Smooth muscle cell (in vitro differentiated cells): Measurements from ENCODE around the gene CIAO1. TPM values are rescaled to one million over a fixed set of nuclear protein-coding genes. Genes with fewer than 3 reads are reported as not detected.
A peak's percentile ranks its signal among the peaks of the same experiment; 100 is the strongest.

Experiments used
- DNase-seq: peaks from one replicate; lab custom pipeline; 2025; ENCODE audit not compliant: unreplicated experiment; lab: John Stamatoyannopoulos, UW
- H2AFZ ChIP-seq: fragments of 200-600 bp; sonication (generic); 2 replicates; pipeline ENCODE4 v1.6.0; 2016; ENCODE audit warnings: antibody characterized with exemption, low read depth, mild to moderate bottlenecking
- H3F3A ChIP-seq: fragments of 200-600 bp; sonication (generic); 2 replicates; pipeline ENCODE4 v1.6.0; 2017; ENCODE audit warnings: antibody characterized with exemption, low read depth
- H3K27ac ChIP-seq: fragments of 200-600 bp; sonication (generic); 2 replicates; pipeline ENCODE4 v1.5.1; 2016; ENCODE audit warnings: low read depth, mild to moderate bottlenecking
- H3K27me3 ChIP-seq: fragments of 200-600 bp; sonication (generic); 2 replicates; pipeline ENCODE4 v1.6.1; 2016; ENCODE audit warnings: low read depth, mild to moderate bottlenecking
- H3K36me3 ChIP-seq: fragments of 200-600 bp; sonication (generic); 2 replicates; pipeline ENCODE4 v1.5.1; 2016; ENCODE audit warnings: low read depth
- H3K4me1 ChIP-seq: fragments of 200-600 bp; sonication (generic); 2 replicates; pipeline ENCODE4 v1.5.1; 2016; ENCODE audit warnings: low read depth
- H3K4me2 ChIP-seq: fragments of 200-600 bp; sonication (generic); 2 replicates; pipeline ENCODE4 v1.6.0; 2016; ENCODE audit warnings: mild to moderate bottlenecking
- H3K4me3 ChIP-seq: fragments of 200-600 bp; sonication (generic); 2 replicates; pipeline ENCODE4 v1.5.1; 2016; ENCODE audit warnings: mild to moderate bottlenecking
- H3K79me2 ChIP-seq: fragments of 200-600 bp; sonication (generic); 2 replicates; pipeline ENCODE4 v1.6.0; 2016; ENCODE audit warnings: low read depth, mild to moderate bottlenecking
- H3K9ac ChIP-seq: fragments of 200-600 bp; sonication (generic); 2 replicates; pipeline ENCODE4 v1.6.0; 2016; ENCODE audit warnings: low read depth
- H3K9me3 ChIP-seq: fragments of 200-600 bp; sonication (generic); replicated peaks from 2 replicates; pipeline ENCODE4 v1.5.1; 2016; ENCODE audit warnings: low read depth
- H4K20me1 ChIP-seq: fragments of 200-600 bp; sonication (generic); 2 replicates; pipeline ENCODE4 v1.6.0; 2016; ENCODE audit warnings: low read depth
- WGBS: methylation state at CpG from one replicate; pipeline ENCODE4 v1.1.7; 2016; ENCODE audit warnings: low lambda C conversion rate; 5-methylcytosine and 5-hydroxymethylcytosine counted together
- polyA plus RNA-seq: library from polyadenylated mRNA; unstranded; fragments of >200 nt; fragmentation: Nextera tagmentation; extraction: Ambion mirVana; gene quantifications from 2 replicates; pipeline ENCODE4 v1.2.1, GENCODE V29; 2016
- total RNA-seq: library from RNA; depleted of rRNA; stranded (reverse); fragments of >200 nt; gene quantifications from 2 replicates; pipeline ENCODE4 v1.2.3, GENCODE V29; 2014
- TF ChIP-seq, protein P1 (sequence below): fragments of 200-600 bp; sonication (generic); IDR thresholded peaks from 2 replicates; pipeline ENCODE4 v1.5.1; 2017; ENCODE audit warnings: borderline replicate concordance, mild to moderate bottlenecking, antibody characterized with exemption; ENCODE audit not compliant: insufficient read depth, poor library complexity, severe bottlenecking

Gene CIAO1
- total and polyA plus RNA-seq, 2 experiments from 2014 or later: 48.6 to 56.2 TPM

GRCh38 chr2:96267159-96267971, 1.3 kb downstream of the CIAO1 start:
- no peak overlapping the region for H3K27ac ChIP-seq
- no peaks in the 10 kb centered on the region for H3K36me3 ChIP-seq
- H3K9ac ChIP-seq: peak overlapping the region; percentile 83
- H3K4me1 ChIP-seq: peaks cover 10% of the 10 kb centered on the region
- TF ChIP-seq, protein P1, sequence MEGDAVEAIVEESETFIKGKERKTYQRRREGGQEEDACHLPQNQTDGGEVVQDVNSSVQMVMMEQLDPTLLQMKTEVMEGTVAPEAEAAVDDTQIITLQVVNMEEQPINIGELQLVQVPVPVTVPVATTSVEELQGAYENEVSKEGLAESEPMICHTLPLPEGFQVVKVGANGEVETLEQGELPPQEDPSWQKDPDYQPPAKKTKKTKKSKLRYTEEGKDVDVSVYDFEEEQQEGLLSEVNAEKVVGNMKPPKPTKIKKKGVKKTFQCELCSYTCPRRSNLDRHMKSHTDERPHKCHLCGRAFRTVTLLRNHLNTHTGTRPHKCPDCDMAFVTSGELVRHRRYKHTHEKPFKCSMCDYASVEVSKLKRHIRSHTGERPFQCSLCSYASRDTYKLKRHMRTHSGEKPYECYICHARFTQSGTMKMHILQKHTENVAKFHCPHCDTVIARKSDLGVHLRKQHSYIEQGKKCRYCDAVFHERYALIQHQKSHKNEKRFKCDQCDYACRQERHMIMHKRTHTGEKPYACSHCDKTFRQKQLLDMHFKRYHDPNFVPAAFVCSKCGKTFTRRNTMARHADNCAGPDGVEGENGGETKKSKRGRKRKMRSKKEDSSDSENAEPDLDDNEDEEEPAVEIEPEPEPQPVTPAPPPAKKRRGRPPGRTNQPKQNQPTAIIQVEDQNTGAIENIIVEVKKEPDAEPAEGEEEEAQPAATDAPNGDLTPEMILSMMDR: peak; percentile 19
- H3K79me2 ChIP-seq: peaks cover 51% of the 10 kb centered on the region
- H3K27me3 ChIP-seq: no peaks in the 10 kb centered on the region
- peak overlapping the region; percentile 88 for H3K4me2 ChIP-seq
- H3F3A ChIP-seq: peaks cover 6% of the 10 kb centered on the region
- WGBS: 77% methylated on average over 12 of the region's 12 CpGs
- no peak overlapping the region for H2AFZ ChIP-seq
- no peaks in the 10 kb centered on the region for H3K9me3 ChIP-seq
- peaks cover 22% of the 10 kb centered on the region for H4K20me1 ChIP-seq
- DNase-seq: no peak
- H3K4me3 ChIP-seq: peak overlapping the region; percentile 73

DNA sequence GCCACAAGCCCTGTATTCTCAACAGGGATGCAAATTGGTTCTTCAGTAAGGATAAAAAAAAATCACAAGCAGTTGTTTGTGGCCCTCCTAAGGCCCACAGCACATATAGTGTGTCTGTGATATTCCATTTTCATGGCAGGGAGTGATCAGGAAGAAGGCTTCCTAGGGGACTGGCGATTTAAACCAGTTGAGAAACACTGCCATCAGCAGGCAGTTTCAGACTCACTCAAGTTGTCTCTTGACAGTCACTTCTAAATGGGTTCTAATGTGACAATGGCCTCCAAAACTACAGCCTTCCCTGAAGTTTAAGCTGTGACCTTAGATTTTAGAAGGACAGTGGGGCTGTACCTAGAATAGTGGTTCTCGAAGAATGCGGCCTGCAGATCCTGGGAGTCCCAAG, 6.0 kb downstream of the CIAO1 start:
- H3K9ac ChIP-seq: no peak overlapping the region
- TF ChIP-seq, protein P1: no peak
- DNase-seq: no peak
- H3K27me3 ChIP-seq: no peaks in the 10 kb centered on the region
- peaks cover 1% of the 10 kb centered on the region for H3K36me3 ChIP-seq
- peaks cover 10% of the 10 kb centered on the region for H3F3A ChIP-seq
- H3K79me2 ChIP-seq: peaks cover 14% of the 10 kb centered on the region
- no peaks in the 10 kb centered on the region for H3K9me3 ChIP-seq
- H3K4me3 ChIP-seq: no peak overlapping the region
- no peak overlapping the region for H3K27ac ChIP-seq
- no peak overlapping the region for H3K4me2 ChIP-seq
- H4K20me1 ChIP-seq: no peaks in the 10 kb centered on the region
- H2AFZ ChIP-seq: no peak overlapping the region
- 97% methylated on average over 3 of the region's 3 CpGs for WGBS
- no peaks in the 10 kb centered on the region for H3K4me1 ChIP-seq

- Histone ChIP-seq H3K27ac (peak overlapping the region; percentile 44), H3F3A (peaks cover 10% of the 10 kb centered on the region), H3K79me2 (no peaks in the 10 kb centered on the region), H3K9me3 (no peaks in the 10 kb centered on the region), H3K4me1 (no peaks in the 10 kb centered on the region), H3K4me2 (no peak overlapping the region), H3K4me3 (no peak overlapping the region), H3K36me3 (peaks cover 6% of the 10 kb centered on the region), H3K9ac (no peak overlapping the region), H3K27me3 (no peaks in the 10 kb centered on the region), H4K20me1 (no peaks in the 10 kb centered on the region), H2AFZ (no peak overlapping the region)
- no peak for DNase-seq
- TF ChIP-seq, protein P1: no peak
- 71% methylated on average over 3 of the region's 3 CpGs for WGBS
Observed at GRCh38 chr2:96273763-96274162, 7.7 kb downstream of the CIAO1 start.
